ENCODE data around the gene DDX1.

- TF ChIP-seq, protein P1, sequence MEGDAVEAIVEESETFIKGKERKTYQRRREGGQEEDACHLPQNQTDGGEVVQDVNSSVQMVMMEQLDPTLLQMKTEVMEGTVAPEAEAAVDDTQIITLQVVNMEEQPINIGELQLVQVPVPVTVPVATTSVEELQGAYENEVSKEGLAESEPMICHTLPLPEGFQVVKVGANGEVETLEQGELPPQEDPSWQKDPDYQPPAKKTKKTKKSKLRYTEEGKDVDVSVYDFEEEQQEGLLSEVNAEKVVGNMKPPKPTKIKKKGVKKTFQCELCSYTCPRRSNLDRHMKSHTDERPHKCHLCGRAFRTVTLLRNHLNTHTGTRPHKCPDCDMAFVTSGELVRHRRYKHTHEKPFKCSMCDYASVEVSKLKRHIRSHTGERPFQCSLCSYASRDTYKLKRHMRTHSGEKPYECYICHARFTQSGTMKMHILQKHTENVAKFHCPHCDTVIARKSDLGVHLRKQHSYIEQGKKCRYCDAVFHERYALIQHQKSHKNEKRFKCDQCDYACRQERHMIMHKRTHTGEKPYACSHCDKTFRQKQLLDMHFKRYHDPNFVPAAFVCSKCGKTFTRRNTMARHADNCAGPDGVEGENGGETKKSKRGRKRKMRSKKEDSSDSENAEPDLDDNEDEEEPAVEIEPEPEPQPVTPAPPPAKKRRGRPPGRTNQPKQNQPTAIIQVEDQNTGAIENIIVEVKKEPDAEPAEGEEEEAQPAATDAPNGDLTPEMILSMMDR (conservative IDR thresholded peaks at IDR 0.05; ENCODE audit: low read depth, low read length): no peak
- TF ChIP-seq EZH2 (IDR thresholded peaks at IDR 0.05; ENCODE audit: borderline replicate concordance, low read depth, low read length, poor library complexity, severe bottlenecking): no peak
Measured at GRCh38 chr2:15566912-15567311, 24.8 kb upstream of the DDX1 start.
